ENCODE results near the gene PALS1.

PALS1 gene

DNA sequence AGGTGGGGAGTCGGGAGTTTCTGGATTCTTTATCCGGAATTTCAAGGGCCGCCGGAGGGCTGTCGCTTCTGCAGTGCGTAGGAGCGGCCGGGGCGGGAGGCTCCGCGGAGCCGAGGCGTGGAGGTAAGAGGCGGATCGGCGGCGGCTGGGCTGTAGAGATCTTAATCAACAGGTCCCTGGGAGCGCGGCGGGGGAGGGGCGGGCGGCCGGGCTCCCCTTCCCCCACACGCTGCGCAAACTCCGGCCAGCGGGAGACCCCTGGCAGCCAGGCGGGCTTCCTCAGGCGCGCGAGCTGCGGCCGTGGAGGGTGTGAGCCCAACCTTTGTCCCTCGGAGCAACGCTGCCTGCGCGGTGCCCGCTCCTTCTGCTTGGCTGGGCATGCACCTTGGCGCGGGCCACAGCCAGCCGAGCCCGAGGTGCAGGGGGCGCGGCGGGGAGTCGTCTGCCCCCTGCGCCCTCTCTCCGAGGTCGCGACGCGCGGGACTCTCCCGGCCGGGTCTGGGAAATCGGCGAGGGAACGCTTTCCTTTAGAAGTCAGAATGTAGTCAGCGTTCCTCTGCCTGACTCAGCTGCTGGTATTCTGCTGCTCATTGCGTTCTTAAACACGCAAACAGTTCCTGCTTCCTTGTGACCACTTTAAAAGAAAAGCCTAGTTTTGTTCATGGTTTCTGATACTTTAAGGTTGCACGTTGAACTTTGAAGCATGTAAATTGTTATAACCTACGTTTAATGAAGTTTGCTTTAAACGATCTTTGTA lies at the start of gene PALS1:
Gene PALS1 (plus strand): TSS at position 25 of the 757 bp plus-strand sequence. CDS start 37,736 bp downstream, outside the sequence.
- Mint-ChIP-seq H3K4me1 (ENCODE audit: low read depth) (peaks cover 29% of the 10 kb centered on the region), H3K27me3 (peaks cover 5% of the 10 kb centered on the region), H3K9me3 (no peaks in the 10 kb centered on the region), H3K27ac (peak within 1 kb of the TSS; percentile 92), H3K36me3 (ENCODE audit: low read depth) (no peaks in the 10 kb centered on the region), H3K4me3 (peak within 1 kb of the TSS; percentile 87)
- DNase-seq, result no peak

- H3K4me3 Mint-ChIP-seq, result no peak overlapping the region
- H3K9me3 Mint-ChIP-seq, result no peaks in the 10 kb centered on the region
- peaks cover 12% of the 10 kb centered on the region for H3K4me1 Mint-ChIP-seq (ENCODE audit: low read depth)
- no peak for DNase-seq
- no peak overlapping the region for H3K27ac Mint-ChIP-seq
- H3K27me3 Mint-ChIP-seq, result no peaks in the 10 kb centered on the region
- no peaks in the 10 kb centered on the region for H3K36me3 Mint-ChIP-seq (ENCODE audit: low read depth)
These were observed 49.4 kb upstream of the PALS1 start for GRCh38 chr14:67191768-67192290.

DNA sequence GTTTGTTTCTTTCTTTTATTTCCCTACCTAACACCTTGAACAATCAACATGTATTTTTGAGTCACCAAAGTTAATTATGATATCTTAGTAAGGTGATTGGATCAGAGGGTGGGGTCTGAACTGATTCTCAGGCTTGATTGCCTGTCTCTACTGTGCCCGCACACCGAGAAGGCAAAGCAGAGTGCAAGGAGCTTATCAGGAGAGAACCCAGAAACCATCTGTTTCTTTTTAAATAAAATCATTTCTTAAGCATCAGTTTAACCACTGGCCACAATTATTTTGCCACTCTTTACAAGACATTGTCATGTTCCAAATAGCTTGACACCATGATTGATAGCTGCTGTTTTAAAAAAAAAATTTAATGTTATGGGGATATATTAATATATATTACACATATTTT lies 48.9 kb upstream of the PALS1 start:
- no peak overlapping the region for H3K27ac Mint-ChIP-seq
- H3K36me3 Mint-ChIP-seq (ENCODE audit: low read depth), result no peaks in the 10 kb centered on the region
- H3K9me3 Mint-ChIP-seq, result no peaks in the 10 kb centered on the region
- no peak for DNase-seq
- H3K27me3 Mint-ChIP-seq, result no peaks in the 10 kb centered on the region
- no peak overlapping the region for H3K4me3 Mint-ChIP-seq
- H3K4me1 Mint-ChIP-seq (ENCODE audit: low read depth), result peaks cover 12% of the 10 kb centered on the region

DNA sequence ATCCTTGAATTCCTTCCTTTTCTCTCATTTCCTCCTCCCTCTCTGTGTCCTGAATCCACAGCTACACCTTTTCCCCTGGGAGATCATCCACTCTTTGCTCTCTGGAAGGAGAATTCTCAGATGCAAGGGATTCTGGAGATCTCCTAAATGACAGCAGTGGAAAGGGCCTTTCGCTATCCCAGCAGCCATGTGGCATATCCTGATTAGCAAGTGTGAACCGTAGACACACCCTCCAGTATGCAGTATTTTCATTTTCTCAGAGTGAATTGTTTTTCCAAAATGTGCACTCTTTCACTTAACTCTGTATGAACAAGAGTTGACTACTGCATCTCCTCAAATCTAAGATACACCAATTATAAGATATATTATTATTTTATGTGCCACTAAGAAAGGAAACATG lies 46.0 kb upstream of the PALS1 start:
- H3K4me3 Mint-ChIP-seq, result no peak overlapping the region
- no peaks in the 10 kb centered on the region for H3K36me3 Mint-ChIP-seq (ENCODE audit: low read depth)
- H3K27ac Mint-ChIP-seq, result no peak overlapping the region
- peaks cover 2% of the 10 kb centered on the region for H3K27me3 Mint-ChIP-seq
- no peak for DNase-seq
- H3K4me1 Mint-ChIP-seq (ENCODE audit: low read depth), result peaks cover 2% of the 10 kb centered on the region
- H3K9me3 Mint-ChIP-seq, result no peaks in the 10 kb centered on the region

GRCh38 chr14:67199016-67199415 lies 42.2 kb upstream of the PALS1 start:
- Mint-ChIP-seq H3K36me3 (ENCODE audit: low read depth) (no peaks in the 10 kb centered on the region), H3K9me3 (no peaks in the 10 kb centered on the region), H3K27me3 (peaks cover 2% of the 10 kb centered on the region), H3K4me3 (no peak overlapping the region), H3K27ac (no peak overlapping the region), H3K4me1 (ENCODE audit: low read depth) (no peaks in the 10 kb centered on the region)
- no peak for DNase-seq

- Mint-ChIP-seq H3K9me3 (no peaks in the 10 kb centered on the region), H3K4me3 (no peak overlapping the region), H3K36me3 (ENCODE audit: low read depth) (no peaks in the 10 kb centered on the region), H3K27me3 (peaks cover 6% of the 10 kb centered on the region), H3K4me1 (ENCODE audit: low read depth) (peaks cover 1% of the 10 kb centered on the region), H3K27ac (no peak overlapping the region)
- DNase-seq, result no peak
These were observed 33.4 kb upstream of the PALS1 start for GRCh38 chr14:67207810-67208209.

- H3K9me3 Mint-ChIP-seq, result no peaks in the 10 kb centered on the region
- H3K4me3 Mint-ChIP-seq, result no peak overlapping the region
- no peak for DNase-seq
- no peak overlapping the region for H3K27ac Mint-ChIP-seq
- H3K36me3 Mint-ChIP-seq (ENCODE audit: low read depth), result no peaks in the 10 kb centered on the region
- no peaks in the 10 kb centered on the region for H3K27me3 Mint-ChIP-seq
- H3K4me1 Mint-ChIP-seq (ENCODE audit: low read depth), result no peaks in the 10 kb centered on the region
These were observed 23.1 kb upstream of the PALS1 start for GRCh38 chr14:67218126-67218525.

DNA sequence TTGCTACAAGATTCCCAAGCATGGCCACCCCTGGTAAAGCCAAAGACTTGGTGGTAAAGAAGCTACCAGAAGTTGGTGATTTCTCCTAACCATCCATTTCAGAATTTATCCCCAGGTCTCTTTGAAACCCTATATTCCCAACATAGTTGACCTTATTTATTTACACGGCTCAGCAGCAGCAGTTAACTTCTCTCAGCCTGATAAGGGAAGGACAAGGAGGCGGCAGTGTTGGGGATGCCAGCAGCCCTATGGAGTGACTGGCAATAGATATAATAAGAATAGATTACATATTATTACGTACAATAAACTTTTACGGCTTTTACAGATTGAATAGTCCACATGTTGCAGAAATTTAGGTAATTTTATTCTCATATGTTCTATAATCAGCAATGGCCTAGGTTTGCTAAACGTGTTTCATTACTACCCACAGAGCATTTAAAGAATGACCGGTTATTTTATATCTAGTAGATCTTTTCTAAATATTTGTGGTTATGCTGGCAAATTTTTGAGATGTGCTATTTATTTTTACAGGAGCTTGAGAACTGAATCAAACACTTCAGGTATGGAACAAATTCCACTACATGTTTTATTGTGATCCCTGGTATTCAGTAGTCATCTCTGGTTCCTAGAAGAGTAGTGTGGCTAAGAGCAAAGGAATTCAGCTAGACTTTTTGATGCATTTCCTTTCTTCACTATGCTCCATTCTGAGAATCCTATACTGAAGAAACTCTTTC lies 19.8 kb upstream of the PALS1 start:
- Mint-ChIP-seq H3K4me3 (no peak overlapping the region), H3K36me3 (ENCODE audit: low read depth) (no peaks in the 10 kb centered on the region), H3K27ac (no peak overlapping the region), H3K4me1 (ENCODE audit: low read depth) (no peaks in the 10 kb centered on the region), H3K27me3 (peaks cover 6% of the 10 kb centered on the region), H3K9me3 (no peaks in the 10 kb centered on the region)
- DNase-seq, result no peak

DNA sequence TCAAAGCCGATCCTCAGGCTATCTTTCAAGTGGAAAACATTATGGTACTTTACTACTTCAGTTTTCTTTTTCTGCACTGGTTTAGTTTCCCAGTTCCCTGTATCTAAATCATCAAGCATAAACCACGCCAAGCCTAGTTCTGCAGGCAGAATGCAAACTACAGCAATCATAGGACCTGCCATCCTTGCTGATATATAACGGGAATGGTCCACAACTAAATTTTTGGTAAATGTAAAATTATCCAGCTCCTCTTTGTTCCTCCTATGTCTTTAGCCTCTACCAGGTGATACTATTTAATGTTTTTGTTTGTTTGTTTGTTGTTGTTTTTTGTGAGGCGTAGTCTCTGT lies 19.3 kb upstream of the PALS1 start:
- Mint-ChIP-seq H3K36me3 (ENCODE audit: low read depth) (no peaks in the 10 kb centered on the region), H3K9me3 (no peaks in the 10 kb centered on the region), H3K27me3 (peaks cover 6% of the 10 kb centered on the region), H3K4me3 (no peak overlapping the region), H3K27ac (no peak overlapping the region), H3K4me1 (ENCODE audit: low read depth) (no peaks in the 10 kb centered on the region)
- DNase-seq, result no peak

DNA sequence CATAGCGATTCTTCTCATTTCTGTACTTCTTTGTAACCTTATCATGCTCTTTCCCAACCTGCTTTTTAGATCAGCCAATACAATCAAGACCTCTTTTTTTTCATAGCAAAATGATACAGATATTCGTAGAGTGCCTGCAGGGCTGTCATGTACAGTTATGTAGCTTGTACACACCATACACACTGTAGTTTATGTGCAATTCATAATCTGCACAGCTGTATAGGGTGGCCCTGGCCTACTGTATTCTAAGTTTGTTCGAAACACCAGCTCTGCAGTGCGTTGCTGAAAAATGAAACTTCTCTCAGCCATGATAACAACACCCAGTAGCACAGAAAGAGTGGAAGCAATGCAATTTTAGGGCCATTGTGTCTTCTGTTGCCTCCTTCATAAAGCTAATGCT lies 15.7 kb upstream of the PALS1 start:
- Mint-ChIP-seq H3K4me3 (no peak overlapping the region), H3K9me3 (no peaks in the 10 kb centered on the region), H3K36me3 (ENCODE audit: low read depth) (no peaks in the 10 kb centered on the region), H3K4me1 (ENCODE audit: low read depth) (no peaks in the 10 kb centered on the region), H3K27me3 (peaks cover 6% of the 10 kb centered on the region), H3K27ac (no peak overlapping the region)
- DNase-seq, result no peak

GRCh38 chr14:67228325-67228984 lies 12.8 kb upstream of the PALS1 start:
- peaks cover 6% of the 10 kb centered on the region for H3K27me3 Mint-ChIP-seq
- H3K9me3 Mint-ChIP-seq, result no peaks in the 10 kb centered on the region
- no peak overlapping the region for H3K27ac Mint-ChIP-seq
- H3K4me3 Mint-ChIP-seq, result no peak overlapping the region
- no peak for DNase-seq
- H3K36me3 Mint-ChIP-seq (ENCODE audit: low read depth), result no peaks in the 10 kb centered on the region
- no peaks in the 10 kb centered on the region for H3K4me1 Mint-ChIP-seq (ENCODE audit: low read depth)

- no peaks in the 10 kb centered on the region for H3K4me1 Mint-ChIP-seq (ENCODE audit: low read depth)
These were observed 9.2 kb upstream of the PALS1 start for GRCh38 chr14:67232066-67232465.

GRCh38 chr14:67232621-67233020 lies 8.6 kb upstream of the PALS1 start:
- Mint-ChIP-seq H3K27ac (no peak overlapping the region), H3K36me3 (ENCODE audit: low read depth) (no peaks in the 10 kb centered on the region), H3K4me3 (no peak overlapping the region), H3K9me3 (no peaks in the 10 kb centered on the region), H3K27me3 (no peaks in the 10 kb centered on the region), H3K4me1 (ENCODE audit: low read depth) (no peaks in the 10 kb centered on the region)
- DNase-seq, result no peak

More at GRCh38 chr14:67232066-67232465, 9.2 kb upstream of the PALS1 start:
- Mint-ChIP-seq H3K4me3 (no peak overlapping the region), H3K36me3 (ENCODE audit: low read depth) (no peaks in the 10 kb centered on the region), H3K9me3 (no peaks in the 10 kb centered on the region), H3K27ac (no peak overlapping the region), H3K27me3 (no peaks in the 10 kb centered on the region)
- DNase-seq, result no peak

GRCh38 chr14:67237591-67237990 lies 3.6 kb upstream of the PALS1 start:
- DNase-seq, result no peak
- Mint-ChIP-seq H3K27me3 (peaks cover 5% of the 10 kb centered on the region), H3K36me3 (ENCODE audit: low read depth) (no peaks in the 10 kb centered on the region), H3K27ac (no peak overlapping the region), H3K4me3 (no peak overlapping the region), H3K4me1 (ENCODE audit: low read depth) (peaks cover 15% of the 10 kb centered on the region), H3K9me3 (no peaks in the 10 kb centered on the region)

GRCh38 chr14:67239582-67239981 lies 1.7 kb upstream of the PALS1 start:
- peak overlapping the region; percentile 87 for H3K4me3 Mint-ChIP-seq
- H3K4me1 Mint-ChIP-seq (ENCODE audit: low read depth), result peaks cover 24% of the 10 kb centered on the region
- H3K27me3 Mint-ChIP-seq, result peaks cover 5% of the 10 kb centered on the region
- H3K27ac Mint-ChIP-seq, result no peak overlapping the region
- H3K36me3 Mint-ChIP-seq (ENCODE audit: low read depth), result no peaks in the 10 kb centered on the region
- no peaks in the 10 kb centered on the region for H3K9me3 Mint-ChIP-seq
- no peak for DNase-seq
